PC-9 (cell line): ENCODE results near the gene CYP1A2.

ENCODE experiments used
- EZH2 ChIP-seq: fragments of 200-600 bp; sonication (generic); IDR thresholded peaks from 2 replicates; pipeline ENCODE4 v1.8.0; 2017; ENCODE audit warnings: antibody characterized with exemption, low read depth
- TF ChIP-seq, protein P1 (sequence below): fragments of 200-600 bp; sonication (generic); conservative IDR thresholded peaks from 2 replicates; pipeline ENCODE4 v1.6.1; 2017; ENCODE audit warnings: mixed run types, antibody characterized with exemption, mild to moderate bottlenecking, moderate library complexity

DNA sequence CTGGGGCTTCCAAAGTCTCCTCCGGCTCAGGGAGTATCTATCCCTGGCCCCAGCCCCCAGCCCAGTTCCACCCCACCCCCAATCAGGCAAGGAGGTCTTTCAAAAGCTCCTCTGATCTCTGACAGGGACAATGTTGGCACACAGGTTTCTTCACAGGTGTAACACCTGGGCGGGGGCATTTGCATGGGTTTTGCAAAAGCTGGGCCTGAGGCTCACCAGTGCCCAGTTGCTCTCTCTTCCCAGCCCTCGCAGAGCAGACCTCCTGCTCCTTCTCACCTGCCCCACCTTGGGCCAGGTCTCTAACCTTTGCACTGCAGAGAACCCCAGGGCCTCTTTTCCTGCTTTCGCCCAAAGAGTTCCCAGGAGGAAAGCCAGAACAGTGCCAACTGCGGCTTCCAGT lies 24.7 kb downstream of the CYP1A2 start:
- TF ChIP-seq, protein P1, sequence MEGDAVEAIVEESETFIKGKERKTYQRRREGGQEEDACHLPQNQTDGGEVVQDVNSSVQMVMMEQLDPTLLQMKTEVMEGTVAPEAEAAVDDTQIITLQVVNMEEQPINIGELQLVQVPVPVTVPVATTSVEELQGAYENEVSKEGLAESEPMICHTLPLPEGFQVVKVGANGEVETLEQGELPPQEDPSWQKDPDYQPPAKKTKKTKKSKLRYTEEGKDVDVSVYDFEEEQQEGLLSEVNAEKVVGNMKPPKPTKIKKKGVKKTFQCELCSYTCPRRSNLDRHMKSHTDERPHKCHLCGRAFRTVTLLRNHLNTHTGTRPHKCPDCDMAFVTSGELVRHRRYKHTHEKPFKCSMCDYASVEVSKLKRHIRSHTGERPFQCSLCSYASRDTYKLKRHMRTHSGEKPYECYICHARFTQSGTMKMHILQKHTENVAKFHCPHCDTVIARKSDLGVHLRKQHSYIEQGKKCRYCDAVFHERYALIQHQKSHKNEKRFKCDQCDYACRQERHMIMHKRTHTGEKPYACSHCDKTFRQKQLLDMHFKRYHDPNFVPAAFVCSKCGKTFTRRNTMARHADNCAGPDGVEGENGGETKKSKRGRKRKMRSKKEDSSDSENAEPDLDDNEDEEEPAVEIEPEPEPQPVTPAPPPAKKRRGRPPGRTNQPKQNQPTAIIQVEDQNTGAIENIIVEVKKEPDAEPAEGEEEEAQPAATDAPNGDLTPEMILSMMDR = no peak
- no peak for TF ChIP-seq EZH2
